Caco-2 (cell line): ENCODE data around the gene CMYA5. TPM values are rescaled to one million over a fixed set of nuclear protein-coding genes. Genes with fewer than 3 reads are reported as not detected.
"Not testable (repeated sequence)": the region's sequence is repeated elsewhere in the genome, so short reads cannot be mapped to it uniquely, and the experiment has no call there.

Experiments used
- BruUV-seq: library from RNA; stranded (reverse); fragments of 400-500 nt; replicated peaks from 2 replicates; lab custom pipeline; 2021; lab: Mats Ljungman, UMichigan
- CTCF ChIA-PET: fragments of 300-600 bp; sonication (Branson Sonifier 250); formaldehyde crosslinking; loops from one replicate; lab custom pipeline; 2022; ENCODE audit warnings: antibody characterized with exemption; lab: Charles Lee
- POLR2A ChIA-PET: fragments of 300-600 bp; sonication (Branson Sonifier 250); formaldehyde crosslinking; loops from one replicate; lab custom pipeline; 2022; ENCODE audit warnings: antibody characterized with exemption; lab: Charles Lee
- DNase-seq, 2 experiments: peaks; one replicate each; pipeline versions ENCODE4 v3.0.0 to v3.0.0-alpha.2; 2020 to 2022
- H3K27me3 ChIP-seq: replicated peaks from 2 replicates; pipeline ENCODE4 v1.6.0; 2011; ENCODE audit warnings: low read length; ENCODE audit not compliant: control insufficient read depth, insufficient read depth
- H3K36me3 ChIP-seq: 2 replicates; pipeline ENCODE4 v1.5.1; 2011; ENCODE audit warnings: low read length; ENCODE audit not compliant: control insufficient read depth, insufficient read depth
- H3K4me1 ChIP-seq: fragments of 250-450 bp; sonication (Bioruptor Pico); 2 replicates; pipeline ENCODE4 v1.5.1; 2020; ENCODE audit warnings: mild to moderate bottlenecking
- H3K4me3 ChIP-seq: 2 replicates; pipeline ENCODE4 v1.5.1; 2011; ENCODE audit warnings: low read depth, mild to moderate bottlenecking, control low read depth, low read length
- H3K9me3 ChIP-seq: fragments of 250-450 bp; sonication (Bioruptor Pico); 2 replicates; pipeline ENCODE4 v1.5.1; 2020; ENCODE audit warnings: mild to moderate bottlenecking, moderate library complexity
- H3K27ac Mint-ChIP-seq: one replicate; pipeline ENCODE4 v1.8.0; 2022; ENCODE audit warnings: mixed read lengths; ENCODE audit not compliant: unreplicated experiment
- H3K27me3 Mint-ChIP-seq: one replicate; pipeline ENCODE4 v1.8.0; 2022; ENCODE audit warnings: mixed read lengths; ENCODE audit not compliant: insufficient read depth, unreplicated experiment
- H3K36me3 Mint-ChIP-seq: one replicate; pipeline ENCODE4 v1.8.0; 2022; ENCODE audit warnings: mild to moderate bottlenecking, mixed read lengths; ENCODE audit not compliant: insufficient read depth, unreplicated experiment
- H3K4me1 Mint-ChIP-seq: one replicate; pipeline ENCODE4 v1.8.0; 2022; ENCODE audit warnings: low read depth, mixed read lengths; ENCODE audit not compliant: unreplicated experiment
- H3K4me3 Mint-ChIP-seq: one replicate; pipeline ENCODE4 v1.8.0; 2022; ENCODE audit warnings: mild to moderate bottlenecking, moderate library complexity, mixed read lengths; ENCODE audit not compliant: unreplicated experiment
- H3K9me3 Mint-ChIP-seq: one replicate; pipeline ENCODE4 v1.8.0; 2022; ENCODE audit warnings: mixed read lengths; ENCODE audit not compliant: unreplicated experiment
- CTCF ChIP-seq, 2 experiments: fragments of 200-600 bp in 1 of 2; IDR thresholded peaks; 1 replicate in 1 of 2; 2 replicates in 1 of 2; pipeline versions ENCODE4 v1.5.1 to v1.8.0; 2011 to 2022; ENCODE audit warnings: antibody characterized with exemption in 1 of 2, control low read depth in 1 of 2, inconsistent platforms in 1 of 2, low read depth in 1 of 2, low read length in 1 of 2, mild to moderate bottlenecking in 1 of 2, moderate library complexity in 1 of 2; ENCODE audit not compliant: insufficient read depth in 1 of 2, severe bottlenecking in 1 of 2, unreplicated experiment in 1 of 2
- intact Hi-C: fragments of 100-400 bp; cut with micrococcal nuclease; formaldehyde crosslinking; loops from one replicate; pipeline ENCODE4 v1.10.0; 2022; ENCODE audit not compliant: unreplicated experiment
- total RNA-seq: library from RNA; stranded (reverse); gene quantifications from 2 replicates; pipeline ENCODE4 v1.2.3, GENCODE V29; 2022

The CMYA5 gene
- total RNA-seq, 1 experiment from 2014 or later, result 0.39 TPM

GRCh38 chr5:79705632-79706031, 16.0 kb downstream of the CMYA5 start:
- BruUV-seq, result no TSS peak
- H3K4me1 ChIP-seq, result no peaks in the 10 kb centered on the region
- DNase-seq, result no peak
- no peaks in the 10 kb centered on the region for H3K27me3 ChIP-seq
- no peak for TF ChIP-seq CTCF (IDR thresholded peaks at IDR 0.05; ENCODE audit: insufficient read depth in 1 of 2, low read depth in 1 of 2, low read length in 1 of 2, severe bottlenecking in 1 of 2, unreplicated experiment in 1 of 2)
- no peaks in the 10 kb centered on the region for H3K36me3 ChIP-seq
- CTCF ChIA-PET, result no interaction called here
- no peak overlapping the region for H3K4me3 ChIP-seq
- H3K27ac Mint-ChIP-seq, result no peak overlapping the region
- POLR2A ChIA-PET, result no interaction called here
- no peak overlapping the region for H3K4me3 Mint-ChIP-seq
- H3K9me3 ChIP-seq, result no peaks in the 10 kb centered on the region
- H3K36me3 Mint-ChIP-seq, result no peaks in the 10 kb centered on the region
- no peaks in the 10 kb centered on the region for H3K27me3 Mint-ChIP-seq
- intact Hi-C loops, result no loop called here
- H3K9me3 Mint-ChIP-seq, result peaks cover 24% of the 10 kb centered on the region
- no peaks in the 10 kb centered on the region for H3K4me1 Mint-ChIP-seq

- H3K4me3 ChIP-seq, H3K4me1 Mint-ChIP-seq, H3K36me3 ChIP-seq, BruUV-seq, H3K27me3 ChIP-seq, POLR2A ChIA-PET, H3K4me1 ChIP-seq, H3K36me3 Mint-ChIP-seq, H3K27ac Mint-ChIP-seq, intact Hi-C loops, DNase-seq, H3K27me3 Mint-ChIP-seq, H3K4me3 Mint-ChIP-seq, H3K9me3 ChIP-seq, CTCF ChIA-PET: not testable (repeated sequence)
- peaks cover 24% of the 10 kb centered on the region for H3K9me3 Mint-ChIP-seq
Observed at GRCh38 chr5:79706317-79706716, 16.7 kb downstream of the CMYA5 start.

- no peak for DNase-seq
- H3K4me3 Mint-ChIP-seq, result no peak overlapping the region
- no peaks in the 10 kb centered on the region for H3K4me1 Mint-ChIP-seq
- Histone ChIP-seq H3K36me3 (no peaks in the 10 kb centered on the region), H3K4me3 (no peak overlapping the region), H3K4me1 (no peaks in the 10 kb centered on the region), H3K9me3 (no peaks in the 10 kb centered on the region), H3K27me3 (no peaks in the 10 kb centered on the region)
- no peaks in the 10 kb centered on the region for H3K36me3 Mint-ChIP-seq
- H3K9me3 Mint-ChIP-seq, result peaks cover 24% of the 10 kb centered on the region
- H3K27ac Mint-ChIP-seq, result no peak overlapping the region
- no peaks in the 10 kb centered on the region for H3K27me3 Mint-ChIP-seq
- TF ChIP-seq CTCF (IDR thresholded peaks at IDR 0.05; ENCODE audit: insufficient read depth in 1 of 2, low read depth in 1 of 2, low read length in 1 of 2, severe bottlenecking in 1 of 2, unreplicated experiment in 1 of 2), result no peak
- POLR2A ChIA-PET, result no interaction called here
- CTCF ChIA-PET, result no interaction called here
- no TSS peak for BruUV-seq
- intact Hi-C loops, result no loop called here
Observed at GRCh38 chr5:79707535-79707934, 17.9 kb downstream of the CMYA5 start.

- no peaks in the 10 kb centered on the region for H3K4me1 ChIP-seq
- ChIA-PET CTCF (no interaction called here), POLR2A (no interaction called here)
- no peak overlapping the region for H3K4me3 ChIP-seq
- H3K4me3 Mint-ChIP-seq, result no peak overlapping the region
- no TSS peak for BruUV-seq
- no peak overlapping the region for H3K27ac Mint-ChIP-seq
- no peaks in the 10 kb centered on the region for H3K36me3 Mint-ChIP-seq
- H3K9me3 Mint-ChIP-seq, result no peaks in the 10 kb centered on the region
- H3K9me3 ChIP-seq, result no peaks in the 10 kb centered on the region
- no peaks in the 10 kb centered on the region for H3K36me3 ChIP-seq
- DNase-seq, result no peak
- no peaks in the 10 kb centered on the region for H3K4me1 Mint-ChIP-seq
- H3K27me3 ChIP-seq, result no peaks in the 10 kb centered on the region
- TF ChIP-seq CTCF (IDR thresholded peaks at IDR 0.05; ENCODE audit: insufficient read depth in 1 of 2, low read depth in 1 of 2, low read length in 1 of 2, severe bottlenecking in 1 of 2, unreplicated experiment in 1 of 2), result no peak
- intact Hi-C loops, result no loop called here
- no peaks in the 10 kb centered on the region for H3K27me3 Mint-ChIP-seq
Observed at GRCh38 chr5:79712741-79713140, 23.1 kb downstream of the CMYA5 start.
